ENCODE data around the gene RALGAPB.

The RALGAPB gene

GRCh38 chr20:38536310-38536709 is 63.7 kb downstream of the RALGAPB start:
- Histone ChIP-seq H3K36me3 (ENCODE audit: control insufficient read depth, insufficient read depth, low read length) (peaks cover 4% of the 10 kb centered on the region), H3K27me3 (replicated peaks; ENCODE audit: control insufficient read depth, insufficient read depth, low read length) (no peaks in the 10 kb centered on the region), H3K4me3 (replicated peaks; ENCODE audit: low read depth, low read length) (no peak overlapping the region)
- no peak for TF ChIP-seq CTCF (IDR thresholded peaks at IDR 0.05; ENCODE audit: insufficient read depth, low read length, poor library complexity, severe bottlenecking)
- DNase-seq (ENCODE audit: extremely low read depth, insufficient read length): no peak

- TF ChIP-seq CTCF (IDR thresholded peaks at IDR 0.05; ENCODE audit: insufficient read depth, low read length, poor library complexity, severe bottlenecking): no peak
- no peaks in the 10 kb centered on the region for H3K27me3 ChIP-seq (replicated peaks; ENCODE audit: control insufficient read depth, insufficient read depth, low read length)
- DNase-seq (ENCODE audit: extremely low read depth, insufficient read length): no peak
- no peak overlapping the region for H3K4me3 ChIP-seq (replicated peaks; ENCODE audit: low read depth, low read length)
- H3K36me3 ChIP-seq (ENCODE audit: control insufficient read depth, insufficient read depth, low read length): peaks cover 4% of the 10 kb centered on the region
Measured at GRCh38 chr20:38537176-38537575, 64.5 kb downstream of the RALGAPB start.

- peaks cover 4% of the 10 kb centered on the region for H3K36me3 ChIP-seq (ENCODE audit: control insufficient read depth, insufficient read depth, low read length)
- TF ChIP-seq CTCF (IDR thresholded peaks at IDR 0.05; ENCODE audit: insufficient read depth, low read length, poor library complexity, severe bottlenecking): no peak
- H3K4me3 ChIP-seq (replicated peaks; ENCODE audit: low read depth, low read length): no peak overlapping the region
- H3K27me3 ChIP-seq (replicated peaks; ENCODE audit: control insufficient read depth, insufficient read depth, low read length): no peaks in the 10 kb centered on the region
- DNase-seq (ENCODE audit: extremely low read depth, insufficient read length): no peak
Measured at GRCh38 chr20:38538789-38539188, 66.1 kb downstream of the RALGAPB start.

GRCh38 chr20:38543014-38543906 is 70.6 kb downstream of the RALGAPB start:
- no peak for TF ChIP-seq CTCF (IDR thresholded peaks at IDR 0.05; ENCODE audit: insufficient read depth, low read length, poor library complexity, severe bottlenecking)
- DNase-seq (ENCODE audit: extremely low read depth, insufficient read length): no peak
- no peak overlapping the region for H3K4me3 ChIP-seq (replicated peaks; ENCODE audit: low read depth, low read length)
- H3K36me3 ChIP-seq (ENCODE audit: control insufficient read depth, insufficient read depth, low read length): no peaks in the 10 kb centered on the region; the same call in none of the 2 replicates
- H3K27me3 ChIP-seq (replicated peaks; ENCODE audit: control insufficient read depth, insufficient read depth, low read length): no peaks in the 10 kb centered on the region

GRCh38 chr20:38545771-38546170 is 73.1 kb downstream of the RALGAPB start:
- no peaks in the 10 kb centered on the region for H3K27me3 ChIP-seq (replicated peaks; ENCODE audit: control insufficient read depth, insufficient read depth, low read length)
- TF ChIP-seq CTCF (IDR thresholded peaks at IDR 0.05; ENCODE audit: insufficient read depth, low read length, poor library complexity, severe bottlenecking): no peak
- no peak overlapping the region for H3K4me3 ChIP-seq (replicated peaks; ENCODE audit: low read depth, low read length)
- peaks cover 3% of the 10 kb centered on the region; the same call in 1 of the 2 replicates for H3K36me3 ChIP-seq (ENCODE audit: control insufficient read depth, insufficient read depth, low read length)
- DNase-seq (ENCODE audit: extremely low read depth, insufficient read length): no peak

All from GM06990 (cell line).